CD1c-positive myeloid dendritic cell (primary cell): ENCODE results near the gene CCDC85A.
A peak's percentile ranks its signal among the peaks of the same experiment; 100 is the strongest.
"Not testable (repeated sequence)": the region's sequence is repeated elsewhere in the genome, so short reads cannot be mapped to it uniquely, and the experiment has no call there.

Experiments
- DNase-seq: peaks from one replicate; pipeline ENCODE4 v3.0.0-alpha.2; 2016; ENCODE audit errors: extremely low spot score

The CCDC85A gene

GRCh38 chr2:56183643-56184499, at the start of gene CCDC85A:
Gene CCDC85A, plus strand, starts transcription at chr2:56183990. Its CDS starts 635 bp downstream, at chr2:56184625.
- DNase-seq: peak; percentile 75

DNA sequence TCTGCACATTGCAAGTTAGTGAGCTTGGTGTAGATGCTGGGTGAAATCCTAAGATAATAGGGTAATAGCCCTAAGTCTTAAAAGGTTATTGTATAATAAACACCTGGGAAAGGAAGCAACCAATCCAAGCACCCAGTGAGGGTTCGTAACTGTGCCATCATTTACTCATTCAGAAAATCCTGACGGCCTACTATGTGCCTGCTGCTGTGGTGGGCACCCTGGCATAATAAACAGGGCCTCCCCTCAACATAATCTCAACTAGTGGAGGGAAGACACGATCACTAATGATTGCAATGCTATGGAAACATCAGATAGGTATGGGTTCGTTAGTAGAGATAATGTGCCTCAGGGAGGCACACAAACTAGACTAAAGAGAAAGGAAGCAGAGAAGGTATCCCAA, 48.9 kb upstream of the CCDC85A start:
- no peak for DNase-seq

- not testable (repeated sequence) for DNase-seq
These were observed 41.2 kb upstream of the CCDC85A start for GRCh38 chr2:56142497-56143061.

GRCh38 chr2:56147907-56148306, 35.9 kb upstream of the CCDC85A start:
- DNase-seq: no peak

DNA sequence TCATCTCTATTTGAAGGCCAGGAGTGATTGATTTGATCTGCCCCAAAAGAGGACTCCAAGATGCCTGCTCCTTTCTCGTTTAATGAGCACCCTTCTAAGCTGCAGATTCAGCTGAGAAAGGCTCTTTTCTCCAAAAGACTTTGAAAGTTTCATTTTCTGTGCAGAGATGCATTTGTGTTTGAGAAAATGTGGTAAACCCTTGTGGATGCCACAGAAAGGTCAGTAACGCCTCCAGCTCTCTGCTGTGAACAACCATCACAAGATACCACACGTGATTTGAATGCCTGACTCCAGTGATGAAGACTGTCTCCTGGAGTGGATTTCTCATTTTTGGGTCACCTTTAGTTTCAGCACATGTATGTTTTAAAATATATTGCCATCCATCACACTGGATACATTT, 35.0 kb upstream of the CCDC85A start:
- DNase-seq: no peak

DNA sequence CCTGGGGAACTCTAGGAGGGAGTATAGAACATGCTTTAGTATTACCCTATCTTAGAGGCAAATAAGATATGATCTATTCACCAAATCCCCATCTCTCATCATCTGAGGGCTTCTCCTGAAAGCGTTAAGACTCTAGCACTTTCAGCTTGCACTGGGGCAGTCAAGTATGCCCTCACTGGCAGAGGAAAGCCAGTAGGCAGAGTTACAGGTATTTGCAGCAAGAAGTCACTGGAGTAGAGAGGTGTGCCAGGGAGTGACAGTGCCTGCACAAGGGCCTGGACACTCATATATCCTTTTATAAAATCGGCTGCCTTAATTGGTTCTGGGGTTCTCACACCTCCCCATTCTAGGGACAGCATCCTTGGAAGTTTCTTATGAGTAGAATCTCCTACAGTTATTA, 31.9 kb upstream of the CCDC85A start:
- no peak for DNase-seq

GRCh38 chr2:56155188-56155587, 28.6 kb upstream of the CCDC85A start:
- DNase-seq: no peak

- DNase-seq: not testable (repeated sequence)
These were observed 23.9 kb upstream of the CCDC85A start for GRCh38 chr2:56159875-56160274.

DNA sequence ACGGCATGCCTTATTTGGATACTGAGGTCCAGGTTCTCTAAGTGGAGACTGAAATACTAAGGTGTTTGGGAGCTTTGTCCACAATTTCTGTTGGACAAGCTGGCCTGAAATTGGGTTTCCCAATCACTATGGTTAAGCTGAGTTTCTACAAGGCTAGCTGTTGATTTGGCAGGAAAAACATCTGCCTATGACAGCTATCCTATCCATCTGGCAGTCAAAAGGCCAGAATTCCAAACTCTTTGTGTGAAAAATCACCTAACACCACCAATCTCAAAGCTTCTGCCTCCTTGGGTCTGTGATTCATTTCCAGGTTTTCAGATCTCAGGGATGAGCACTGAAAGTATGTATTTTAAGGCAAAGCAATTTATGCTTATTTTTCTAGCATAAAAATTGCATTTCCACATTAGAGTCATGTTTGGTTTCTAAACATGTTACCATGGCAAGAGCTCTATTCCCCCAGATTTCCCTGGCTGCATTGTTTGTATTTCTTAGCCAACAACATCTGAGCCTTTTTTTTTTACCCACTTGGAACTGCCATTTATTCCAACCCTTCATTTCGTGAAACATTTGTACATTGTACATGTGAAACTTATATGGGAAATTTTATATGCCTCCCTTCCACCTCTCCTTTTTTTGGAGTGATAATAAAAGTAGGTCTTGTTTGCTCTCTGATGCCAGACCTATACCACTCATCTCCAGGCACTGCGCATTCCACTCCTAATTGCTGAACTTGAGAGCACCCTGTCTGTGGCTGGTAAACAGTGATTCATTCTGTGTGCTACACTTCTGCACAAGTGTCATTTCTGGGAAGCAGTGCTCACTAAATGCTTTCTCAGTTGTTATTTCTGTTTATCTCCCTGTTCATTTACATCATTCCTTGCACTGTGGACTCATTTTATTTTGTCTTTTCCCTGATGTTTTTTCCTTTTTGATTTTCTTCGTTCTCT, 15.9 kb upstream of the CCDC85A start:
- no peak for DNase-seq

GRCh38 chr2:56169521-56169920, 14.3 kb upstream of the CCDC85A start:
- DNase-seq: no peak

- no peak for DNase-seq
These were observed 13.3 kb upstream of the CCDC85A start for GRCh38 chr2:56170504-56170903.

DNA sequence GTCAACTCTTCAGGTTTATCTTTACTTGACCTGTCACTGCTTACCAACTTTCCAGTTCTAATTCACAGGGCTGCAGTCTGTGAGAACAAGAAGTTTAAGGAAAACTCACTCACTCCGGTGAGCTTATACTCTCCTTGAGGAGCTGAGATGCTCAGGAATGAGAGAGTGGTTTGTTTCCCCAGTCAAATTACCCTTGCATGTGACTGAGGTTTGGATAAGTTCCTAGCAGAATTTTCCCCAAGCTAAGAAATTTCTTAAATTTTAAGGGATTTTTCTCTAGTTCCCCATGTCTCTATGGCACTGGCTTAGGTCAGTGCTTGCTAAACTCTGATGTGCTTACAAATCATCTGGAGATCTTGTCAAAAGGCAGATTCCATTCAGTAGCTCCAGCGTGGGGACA, 12.8 kb upstream of the CCDC85A start:
- DNase-seq: no peak

- no peak for DNase-seq
These were observed 8.0 kb upstream of the CCDC85A start for GRCh38 chr2:56175779-56176178.

GRCh38 chr2:56177420-56178220, 6.2 kb upstream of the CCDC85A start:
- no peak for DNase-seq

- DNase-seq: no peak
These were observed 3.9 kb upstream of the CCDC85A start for GRCh38 chr2:56179931-56180330.

- DNase-seq: no peak
These were observed 1.4 kb upstream of the CCDC85A start for GRCh38 chr2:56182420-56182819.

DNA sequence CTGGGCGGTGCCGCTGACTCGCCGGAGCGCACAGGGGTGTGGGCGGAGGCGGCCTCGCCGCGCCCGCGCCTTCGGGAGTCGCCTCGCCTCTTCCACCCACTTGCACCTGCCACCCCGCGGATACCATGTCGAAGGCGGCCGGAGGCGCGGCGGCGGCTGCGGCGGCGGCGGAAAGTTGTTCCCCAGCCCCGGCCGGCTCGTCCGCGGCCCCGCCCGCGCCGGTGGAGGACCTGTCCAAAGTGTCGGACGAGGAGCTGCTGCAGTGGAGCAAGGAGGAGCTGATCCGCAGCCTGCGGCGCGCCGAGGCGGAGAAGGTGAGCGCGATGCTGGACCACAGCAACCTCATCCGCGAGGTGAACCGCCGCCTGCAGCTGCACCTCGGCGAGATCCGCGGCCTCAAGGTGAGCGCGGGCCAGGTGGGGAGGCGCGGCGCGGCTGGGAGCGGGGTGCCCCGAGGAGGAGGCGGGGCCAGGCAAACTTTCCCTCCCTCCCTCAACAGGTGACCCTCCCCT, 766 bp downstream of the CCDC85A start:
- DNase-seq: peak; percentile 7

DNA sequence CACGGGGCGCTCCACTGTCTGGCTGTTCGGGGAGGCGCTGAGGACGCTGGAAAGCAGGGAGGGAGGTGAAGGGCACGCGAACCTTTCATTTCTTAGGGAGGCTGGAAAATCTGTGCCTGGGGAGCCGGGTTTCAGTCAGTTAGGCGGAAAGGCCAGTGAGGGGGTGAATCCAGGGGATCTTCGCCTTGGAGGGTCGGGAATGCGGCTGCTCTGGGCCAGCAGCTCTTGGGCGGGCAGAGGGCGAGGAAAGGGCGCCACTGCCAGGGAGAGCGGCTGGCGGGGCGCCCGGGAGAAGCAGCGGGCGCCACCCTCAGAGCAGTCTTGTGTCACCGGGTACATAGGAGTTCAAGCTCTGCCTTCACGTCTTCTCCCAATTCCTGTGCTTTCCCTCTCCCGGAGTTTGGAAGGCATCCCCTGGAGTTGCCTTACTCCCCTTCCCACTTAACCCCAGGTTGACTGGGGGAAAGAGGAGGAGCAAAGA, 1.4 kb downstream of the CCDC85A start:
- DNase-seq: no peak

DNA sequence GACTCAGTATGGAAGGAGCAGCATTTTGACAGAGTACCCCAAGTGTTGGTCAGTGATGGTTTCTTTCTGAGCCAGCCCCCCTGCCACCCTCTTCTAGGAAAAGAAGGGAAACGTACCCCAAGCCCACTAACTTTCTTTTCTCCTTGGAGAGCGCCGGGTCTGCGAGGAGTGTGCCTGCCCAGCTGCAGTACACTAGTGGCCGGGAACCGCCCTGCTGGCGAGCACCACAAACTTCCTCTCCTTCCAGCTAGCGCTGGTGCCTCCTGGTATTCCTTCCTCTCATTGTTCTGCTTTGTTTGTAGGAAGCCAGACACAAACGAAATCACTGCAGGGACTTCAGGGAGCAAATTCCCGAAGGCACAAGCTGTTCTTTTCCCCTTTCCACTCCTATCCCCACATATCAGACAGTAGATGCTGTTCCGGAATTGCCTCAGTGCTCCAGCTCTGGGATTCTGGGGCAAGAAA, 1.8 kb downstream of the CCDC85A start:
- DNase-seq: peak; percentile 26

DNA sequence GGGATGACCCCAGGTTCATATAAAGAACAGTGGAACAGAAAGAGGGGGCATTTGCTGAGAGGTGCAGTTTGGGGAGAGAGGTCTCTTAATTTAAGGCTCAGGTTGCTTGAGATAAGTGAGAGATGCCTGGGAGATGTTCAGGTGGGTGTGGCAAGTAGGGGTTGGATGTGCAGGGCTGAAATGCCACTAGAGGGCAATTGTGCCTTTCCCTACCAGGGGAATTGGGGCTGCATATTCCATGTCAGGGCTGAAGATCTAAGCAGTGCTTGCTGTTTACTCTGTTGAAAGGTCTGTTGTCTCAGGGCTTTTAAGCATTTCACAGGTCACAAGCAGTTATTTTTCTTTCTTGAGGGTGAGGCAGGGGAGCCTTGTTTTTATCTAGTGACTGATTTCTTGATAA, 7.8 kb downstream of the CCDC85A start:
- DNase-seq: no peak
